GM12875 (cell line): ENCODE measurements around the gene WDR59.
"Not testable (repeated sequence)": the region's sequence is repeated elsewhere in the genome, so short reads cannot be mapped to it uniquely, and the experiment has no call there.

ENCODE experiments used
- H3K4me3 ChIP-seq: one replicate; pipeline ENCODE4 v1.5.1; 2011; ENCODE audit warnings: low read depth, low read length, control low read depth
- TF ChIP-seq, protein P1 (sequence below): IDR thresholded peaks from 2 replicates; pipeline ENCODE4 v1.5.1; 2011; ENCODE audit warnings: low read depth, mild to moderate bottlenecking, control low read depth, inconsistent platforms, low read length, moderate library complexity, borderline replicate concordance; ENCODE audit not compliant: insufficient read depth

The WDR59 gene

DNA sequence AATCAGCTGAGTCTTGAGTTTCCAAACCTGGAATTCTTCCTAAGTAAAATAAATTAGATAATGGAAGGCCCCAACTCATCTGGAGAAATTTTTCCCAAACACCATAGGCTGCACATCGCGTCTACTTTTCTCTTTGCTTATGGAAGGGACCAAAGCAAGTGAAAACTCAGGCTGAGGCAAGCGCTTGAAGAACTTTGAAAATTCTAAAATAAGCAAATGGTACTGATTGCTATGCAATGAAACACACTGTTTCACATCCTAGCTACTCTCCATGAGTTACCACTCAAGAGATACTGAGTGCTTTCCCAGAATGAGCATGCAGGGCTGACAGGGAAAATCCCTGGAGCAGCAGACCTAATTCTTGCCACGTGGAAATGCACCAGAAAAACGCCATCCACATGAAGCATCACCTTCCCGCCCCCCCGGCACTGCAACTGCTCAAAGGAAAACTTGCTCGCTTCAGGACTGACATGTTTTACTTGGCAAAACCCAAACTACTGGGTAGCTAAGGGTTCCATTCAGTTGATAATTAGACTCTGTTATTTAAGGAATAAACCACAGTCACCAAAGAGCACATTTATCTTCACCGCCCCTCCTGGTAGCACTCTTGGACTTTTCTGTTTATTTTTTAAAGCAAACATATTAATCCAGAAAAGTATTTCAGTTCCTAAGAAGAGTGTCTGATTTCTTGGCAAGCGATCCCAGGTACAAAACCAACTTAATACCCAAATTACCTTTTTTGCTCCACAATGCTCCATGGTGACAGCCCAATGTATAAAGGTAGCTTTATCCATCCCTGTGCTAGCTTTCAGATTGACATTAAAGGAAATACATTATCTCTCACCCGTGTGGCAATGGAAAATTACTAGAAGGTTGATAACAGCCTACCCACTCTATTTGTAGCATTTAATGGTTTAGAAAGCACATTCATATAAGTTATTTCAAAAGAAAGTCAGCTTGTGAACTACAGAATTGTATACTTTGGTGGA is 62.5 kb downstream of the WDR59 start:
- H3K4me3 ChIP-seq = no peak overlapping the region
- TF ChIP-seq, protein P1, sequence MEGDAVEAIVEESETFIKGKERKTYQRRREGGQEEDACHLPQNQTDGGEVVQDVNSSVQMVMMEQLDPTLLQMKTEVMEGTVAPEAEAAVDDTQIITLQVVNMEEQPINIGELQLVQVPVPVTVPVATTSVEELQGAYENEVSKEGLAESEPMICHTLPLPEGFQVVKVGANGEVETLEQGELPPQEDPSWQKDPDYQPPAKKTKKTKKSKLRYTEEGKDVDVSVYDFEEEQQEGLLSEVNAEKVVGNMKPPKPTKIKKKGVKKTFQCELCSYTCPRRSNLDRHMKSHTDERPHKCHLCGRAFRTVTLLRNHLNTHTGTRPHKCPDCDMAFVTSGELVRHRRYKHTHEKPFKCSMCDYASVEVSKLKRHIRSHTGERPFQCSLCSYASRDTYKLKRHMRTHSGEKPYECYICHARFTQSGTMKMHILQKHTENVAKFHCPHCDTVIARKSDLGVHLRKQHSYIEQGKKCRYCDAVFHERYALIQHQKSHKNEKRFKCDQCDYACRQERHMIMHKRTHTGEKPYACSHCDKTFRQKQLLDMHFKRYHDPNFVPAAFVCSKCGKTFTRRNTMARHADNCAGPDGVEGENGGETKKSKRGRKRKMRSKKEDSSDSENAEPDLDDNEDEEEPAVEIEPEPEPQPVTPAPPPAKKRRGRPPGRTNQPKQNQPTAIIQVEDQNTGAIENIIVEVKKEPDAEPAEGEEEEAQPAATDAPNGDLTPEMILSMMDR = no peak

DNA sequence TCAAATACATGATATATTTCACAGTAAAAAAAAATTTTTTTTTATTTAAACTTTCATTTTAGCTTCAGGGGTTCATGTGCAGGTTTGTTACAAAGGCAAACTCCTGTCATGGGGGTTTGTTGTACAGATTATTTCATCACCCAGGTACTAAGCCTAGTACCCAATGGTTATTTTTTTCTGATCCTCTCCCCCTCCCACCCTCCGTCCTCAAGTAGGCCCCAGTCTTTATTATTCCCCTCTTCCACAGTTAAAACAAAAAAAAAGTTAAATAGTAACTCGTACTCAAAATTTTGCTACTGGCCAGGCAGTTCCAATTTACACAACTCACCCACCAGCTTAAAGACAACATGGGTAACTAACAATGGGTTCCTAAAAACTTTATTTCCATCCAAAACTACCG is 63.9 kb downstream of the WDR59 start:
- H3K4me3 ChIP-seq = no peak overlapping the region
- TF ChIP-seq, protein P1 = no peak

DNA sequence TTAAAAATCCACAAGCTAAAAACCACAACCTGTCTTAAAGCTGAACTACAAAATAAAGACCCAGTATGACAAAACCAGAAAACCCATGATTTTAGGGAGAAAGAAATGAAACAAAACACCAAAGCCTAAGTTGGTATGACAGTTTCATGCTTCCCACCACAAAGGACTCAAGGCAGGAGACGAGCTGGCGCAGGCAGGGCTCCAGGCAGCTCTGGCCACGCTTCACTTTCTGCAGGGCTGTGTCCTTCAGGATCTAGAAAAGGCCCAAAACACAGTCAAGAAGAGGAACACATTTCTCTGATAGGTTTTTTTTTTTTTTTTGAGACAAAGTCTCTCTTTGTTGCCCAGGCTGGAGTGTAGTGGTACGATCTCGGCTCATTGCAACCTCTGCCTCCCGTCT is 75.3 kb downstream of the WDR59 start:
- H3K4me3 ChIP-seq = no peak overlapping the region
- TF ChIP-seq, protein P1 = no peak

DNA sequence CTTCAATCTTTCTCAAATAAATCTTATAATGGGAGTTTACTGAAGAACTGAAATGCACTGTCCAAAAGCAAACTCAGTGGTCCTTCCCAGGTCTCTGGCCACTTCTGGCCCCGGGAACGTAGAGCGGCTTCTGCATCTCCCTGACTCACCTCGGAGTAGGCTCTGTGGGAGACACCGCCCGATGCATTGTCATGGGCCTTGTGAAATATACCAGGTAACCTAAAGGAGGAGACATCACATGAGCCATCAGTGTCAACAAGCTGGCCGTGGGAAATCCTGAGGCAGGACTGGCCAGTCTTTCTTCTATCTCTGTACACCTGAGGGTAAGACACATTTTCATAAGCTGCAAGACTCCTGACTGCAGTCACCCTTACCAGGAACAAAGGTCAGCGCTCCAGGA is 76.2 kb downstream of the WDR59 start:
- H3K4me3 ChIP-seq = not testable (repeated sequence)

DNA sequence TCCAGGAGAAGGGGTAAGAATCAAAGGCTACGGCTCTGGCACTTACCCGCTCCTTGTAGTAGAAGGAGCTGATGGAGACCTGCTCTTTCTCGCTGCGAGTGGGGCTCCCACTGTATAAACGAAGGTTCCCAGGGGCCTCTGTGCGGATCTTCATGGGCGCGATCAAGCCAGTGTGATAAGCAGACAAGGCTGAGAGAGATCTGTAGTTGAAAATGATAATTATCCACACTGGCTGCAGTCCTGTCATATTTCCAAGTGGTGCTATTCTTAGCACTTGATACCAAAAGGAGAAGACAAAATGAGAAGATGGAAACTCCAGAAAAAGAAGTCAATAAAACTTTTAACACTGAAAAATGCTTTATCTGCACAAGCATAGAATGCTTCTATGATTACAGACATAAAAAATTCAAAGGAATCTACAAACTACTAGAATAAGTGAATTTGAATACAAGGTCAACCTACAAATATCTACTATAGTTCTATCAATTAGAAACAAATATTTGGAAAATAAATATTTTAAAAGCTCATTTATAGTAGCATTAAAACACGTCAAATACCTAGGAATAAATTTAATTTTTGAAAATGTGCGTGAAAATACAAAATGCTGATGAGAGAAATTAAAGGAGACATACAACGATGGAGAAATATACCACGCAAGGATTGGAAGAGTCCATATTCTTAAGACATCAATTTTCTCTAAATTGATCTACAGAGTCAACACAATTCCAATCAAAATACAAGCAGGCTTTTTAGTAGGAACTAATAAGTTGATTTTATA is 80.8 kb downstream of the WDR59 start:
- TF ChIP-seq, protein P1 = no peak
- H3K4me3 ChIP-seq = no peak overlapping the region

DNA sequence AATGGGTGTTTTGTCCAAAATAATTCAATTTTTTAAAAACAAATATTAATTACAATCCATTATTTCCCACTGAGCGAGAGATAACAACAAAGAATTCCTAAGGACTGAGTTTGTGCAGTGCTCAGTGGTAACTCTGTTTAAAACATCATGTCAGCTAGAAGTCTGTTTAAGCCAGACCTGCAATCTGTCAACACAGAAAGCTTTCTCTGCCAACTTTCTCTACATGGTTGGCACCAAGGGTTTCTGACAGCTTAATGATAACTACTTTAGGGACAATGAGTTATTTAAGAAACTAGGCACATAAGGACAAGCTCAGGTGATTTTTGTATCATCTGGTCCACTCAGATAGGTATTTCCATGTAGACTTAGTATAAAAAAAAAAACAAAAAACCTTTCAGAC is 81.8 kb downstream of the WDR59 start:
- H3K4me3 ChIP-seq = no peak overlapping the region
- TF ChIP-seq, protein P1 = no peak

DNA sequence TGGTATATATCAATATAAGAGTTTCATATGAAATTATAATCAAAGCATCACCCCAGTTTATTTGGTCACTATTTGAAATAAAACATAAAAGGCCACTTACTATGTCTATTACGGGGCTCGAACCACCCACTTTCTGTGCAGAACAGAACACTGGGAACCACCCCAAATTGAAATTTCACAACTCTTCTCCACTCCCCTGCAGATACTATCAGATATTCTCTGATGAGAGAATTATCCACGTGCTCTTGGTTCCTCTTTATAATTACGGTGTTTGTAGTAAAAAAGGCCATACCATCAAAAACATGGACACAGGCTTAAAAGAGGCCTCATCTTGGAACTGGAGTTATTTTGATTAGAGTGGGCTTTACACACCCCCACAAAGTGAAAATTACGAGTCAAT is 82.8 kb downstream of the WDR59 start:
- TF ChIP-seq, protein P1 = no peak
- no peak overlapping the region for H3K4me3 ChIP-seq
